ENCODE measurements around the gene SLC27A2.

Gene SLC27A2

GRCh38 chr15:50228866-50229265 lies 46.9 kb downstream of the SLC27A2 start:
- DNase-seq (ENCODE audit: insufficient read length, low spot score) = no peak
- TF ChIP-seq POLR2A (IDR thresholded peaks at IDR 0.05; ENCODE audit: low read depth, low read length) = no peak
- FAIRE-seq = no peak

DNA sequence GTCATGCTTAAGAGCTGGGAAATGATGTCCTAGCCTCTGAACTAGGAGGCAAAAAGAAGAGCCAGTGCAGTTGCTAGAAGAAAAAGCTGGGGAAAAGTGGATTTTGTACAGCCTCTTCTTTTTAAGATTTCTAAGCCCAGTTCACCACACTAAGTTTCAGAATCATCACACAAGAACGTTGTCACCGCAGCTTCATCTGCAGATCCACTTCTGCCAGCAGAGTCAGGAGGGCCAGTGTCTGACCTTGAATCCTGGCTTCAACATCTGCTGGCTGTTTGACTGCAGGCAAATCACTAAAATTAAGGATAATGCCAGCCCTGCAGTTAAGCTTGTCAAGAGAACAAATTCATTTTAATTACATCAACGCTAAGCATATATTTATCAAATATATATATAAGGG lies 47.3 kb downstream of the SLC27A2 start:
- FAIRE-seq = no peak
- DNase-seq (ENCODE audit: insufficient read length, low spot score) = no peak
- no peak for TF ChIP-seq POLR2A (IDR thresholded peaks at IDR 0.05; ENCODE audit: low read depth, low read length)

DNA sequence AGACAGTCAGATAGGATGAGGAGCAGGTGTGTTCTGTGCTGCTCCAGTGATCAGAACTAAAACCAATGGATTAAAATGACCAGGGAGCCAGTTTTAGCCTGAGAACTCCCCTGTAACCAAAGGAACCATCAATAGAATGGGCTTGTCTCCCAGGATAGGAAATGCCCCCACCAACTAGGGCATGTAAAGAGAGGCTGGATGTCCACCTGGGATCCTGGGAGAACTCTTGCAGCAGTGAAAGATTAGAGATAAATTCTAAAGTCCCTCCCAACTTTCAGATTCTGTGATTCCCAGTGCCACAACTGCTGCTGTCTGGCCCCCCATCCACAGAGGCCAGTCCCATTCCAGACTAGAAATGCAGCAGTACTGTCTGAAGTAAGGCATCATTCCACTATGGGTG lies 49.8 kb downstream of the SLC27A2 start:
- TF ChIP-seq POLR2A (IDR thresholded peaks at IDR 0.05; ENCODE audit: low read depth, low read length) = no peak
- FAIRE-seq (no peak), DNase-seq (ENCODE audit: insufficient read length, low spot score) (no peak)

- TF ChIP-seq POLR2A (IDR thresholded peaks at IDR 0.05; ENCODE audit: low read depth, low read length) = no peak
- FAIRE-seq = no peak
Measured at GRCh38 chr15:50232791-50233190, 50.8 kb downstream of the SLC27A2 start.

GRCh38 chr15:50233192-50233736 lies 51.3 kb downstream of the SLC27A2 start:
- no peak for FAIRE-seq
- no peak for TF ChIP-seq POLR2A (IDR thresholded peaks at IDR 0.05; ENCODE audit: low read depth, low read length)

More at GRCh38 chr15:50232791-50233190, 50.8 kb downstream of the SLC27A2 start:
- no peak for DNase-seq (ENCODE audit: insufficient read length, low spot score)

GRCh38 chr15:50234764-50235163 lies 52.8 kb downstream of the SLC27A2 start:
- FAIRE-seq = no peak
- no peak for DNase-seq (ENCODE audit: insufficient read length, low spot score)
- TF ChIP-seq POLR2A (IDR thresholded peaks at IDR 0.05; ENCODE audit: low read depth, low read length) = no peak

More at GRCh38 chr15:50233192-50233736, 51.3 kb downstream of the SLC27A2 start:
- no peak for DNase-seq (ENCODE audit: insufficient read length, low spot score)

- TF ChIP-seq POLR2A (IDR thresholded peaks at IDR 0.05; ENCODE audit: low read depth, low read length) = no peak
- no peak for FAIRE-seq
- DNase-seq (ENCODE audit: insufficient read length, low spot score) = no peak
Measured at GRCh38 chr15:50235794-50236193, 53.8 kb downstream of the SLC27A2 start.

DNA sequence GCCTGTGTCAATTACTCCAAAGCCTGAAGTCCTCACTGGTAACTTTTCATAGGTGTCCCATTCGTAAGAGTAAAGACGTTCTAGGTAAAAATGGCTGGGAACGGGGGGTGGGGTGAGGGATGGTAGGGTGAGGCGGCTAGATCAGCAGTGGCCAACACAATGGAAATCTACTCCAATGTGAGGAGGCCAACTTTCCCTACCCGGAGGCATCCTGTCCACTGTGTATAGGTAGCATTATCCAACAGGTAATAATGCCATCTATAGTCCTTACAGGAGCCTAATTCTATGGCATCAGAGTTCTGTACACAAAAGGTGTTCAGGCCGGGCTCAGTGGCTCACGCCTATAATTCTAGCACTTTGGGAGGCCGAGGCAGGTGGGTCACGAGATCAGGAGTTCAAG lies 54.4 kb downstream of the SLC27A2 start:
- no peak for FAIRE-seq
- no peak for TF ChIP-seq POLR2A (IDR thresholded peaks at IDR 0.05; ENCODE audit: low read depth, low read length)
- DNase-seq (ENCODE audit: insufficient read length, low spot score) = no peak

- FAIRE-seq (no peak), DNase-seq (ENCODE audit: insufficient read length, low spot score) (no peak)
- no peak for TF ChIP-seq POLR2A (IDR thresholded peaks at IDR 0.05; ENCODE audit: low read depth, low read length)
Measured at GRCh38 chr15:50238255-50238654, 56.3 kb downstream of the SLC27A2 start.

GRCh38 chr15:50241684-50242450 lies 59.9 kb downstream of the SLC27A2 start:
- FAIRE-seq (no peak), DNase-seq (ENCODE audit: insufficient read length, low spot score) (no peak)
- no peak for TF ChIP-seq POLR2A (IDR thresholded peaks at IDR 0.05; ENCODE audit: low read depth, low read length)

GRCh38 chr15:50244153-50244552 lies 62.2 kb downstream of the SLC27A2 start:
- FAIRE-seq = no peak
- no peak for TF ChIP-seq POLR2A (IDR thresholded peaks at IDR 0.05; ENCODE audit: low read depth, low read length)
- no peak for DNase-seq (ENCODE audit: insufficient read length, low spot score)

- TF ChIP-seq POLR2A (IDR thresholded peaks at IDR 0.05; ENCODE audit: low read depth, low read length) = no peak
- FAIRE-seq = no peak
- no peak for DNase-seq (ENCODE audit: insufficient read length, low spot score)
Measured at GRCh38 chr15:50244959-50245624, 63.1 kb downstream of the SLC27A2 start.

DNA sequence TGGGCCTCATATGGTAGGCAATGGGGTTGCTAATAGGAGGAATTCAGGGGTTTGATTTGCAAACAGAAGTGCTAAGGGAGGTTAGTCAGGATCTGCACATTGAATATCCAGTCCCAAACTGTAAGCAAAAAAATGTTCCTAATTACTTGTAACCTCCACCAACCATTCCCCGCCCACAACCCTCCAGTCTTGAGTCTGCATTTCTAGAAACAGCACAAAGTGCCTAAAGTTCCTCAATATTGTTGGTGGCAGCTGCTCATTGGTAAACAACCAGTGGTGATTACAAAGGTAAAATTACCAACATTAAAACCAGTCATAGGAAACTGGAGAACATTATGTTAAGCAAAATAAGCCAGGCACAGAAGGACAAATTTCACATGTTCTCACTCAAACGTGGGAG lies 64.6 kb downstream of the SLC27A2 start:
- FAIRE-seq = no peak
- DNase-seq (ENCODE audit: insufficient read length, low spot score) = no peak
- no peak for TF ChIP-seq POLR2A (IDR thresholded peaks at IDR 0.05; ENCODE audit: low read depth, low read length)

DNA sequence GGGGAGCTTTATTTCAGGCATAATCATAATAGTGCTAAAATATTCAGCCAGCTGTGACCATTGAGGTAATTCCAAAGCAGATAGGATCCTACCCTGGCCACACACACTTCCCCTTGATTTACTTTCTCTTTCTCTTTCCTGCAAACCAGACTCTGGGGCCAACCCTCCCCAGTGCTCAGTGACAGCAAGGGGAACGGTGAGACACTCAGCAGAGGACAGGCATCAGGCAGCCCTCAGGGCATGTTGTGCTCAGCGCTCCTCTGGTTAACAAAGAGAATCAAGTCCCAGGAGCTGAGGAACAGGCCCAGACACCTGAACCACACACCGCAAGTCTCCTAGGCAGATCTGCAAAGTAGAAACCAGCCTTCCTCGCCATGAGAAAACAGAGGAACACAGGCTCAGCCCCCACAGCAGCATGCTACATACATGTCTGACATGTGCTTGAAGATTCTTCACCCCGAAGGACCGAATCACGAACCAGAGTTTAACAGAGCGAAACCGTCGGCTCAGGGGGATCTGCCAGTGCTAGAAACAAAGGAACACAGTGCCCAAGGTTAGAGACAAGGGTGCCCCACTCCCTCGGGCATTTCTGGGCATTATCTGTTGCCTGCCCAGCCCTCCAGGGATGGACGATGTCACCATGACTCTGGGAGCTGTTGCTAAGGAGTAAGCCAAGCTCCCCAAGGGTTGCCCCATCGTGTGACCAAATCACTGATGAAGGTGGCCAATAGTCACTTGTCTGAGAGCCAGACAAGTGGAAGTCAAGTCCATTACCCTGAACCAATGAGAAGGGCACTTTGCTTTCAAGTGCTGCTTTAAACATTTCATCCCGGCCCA lies 66.0 kb downstream of the SLC27A2 start:
- no peak for DNase-seq (ENCODE audit: insufficient read length, low spot score)
- FAIRE-seq = no peak

More for the DNA sequence above, 66.0 kb downstream of the SLC27A2 start:
- TF ChIP-seq POLR2A (IDR thresholded peaks at IDR 0.05; ENCODE audit: low read depth, low read length) = no peak

Data from H54 (cell line).